ENCODE results near the gene NINJ1.
"Not testable (repeated sequence)": the region's sequence is repeated elsewhere in the genome, so short reads cannot be mapped to it uniquely, and the experiment has no call there.

The NINJ1 gene

DNA sequence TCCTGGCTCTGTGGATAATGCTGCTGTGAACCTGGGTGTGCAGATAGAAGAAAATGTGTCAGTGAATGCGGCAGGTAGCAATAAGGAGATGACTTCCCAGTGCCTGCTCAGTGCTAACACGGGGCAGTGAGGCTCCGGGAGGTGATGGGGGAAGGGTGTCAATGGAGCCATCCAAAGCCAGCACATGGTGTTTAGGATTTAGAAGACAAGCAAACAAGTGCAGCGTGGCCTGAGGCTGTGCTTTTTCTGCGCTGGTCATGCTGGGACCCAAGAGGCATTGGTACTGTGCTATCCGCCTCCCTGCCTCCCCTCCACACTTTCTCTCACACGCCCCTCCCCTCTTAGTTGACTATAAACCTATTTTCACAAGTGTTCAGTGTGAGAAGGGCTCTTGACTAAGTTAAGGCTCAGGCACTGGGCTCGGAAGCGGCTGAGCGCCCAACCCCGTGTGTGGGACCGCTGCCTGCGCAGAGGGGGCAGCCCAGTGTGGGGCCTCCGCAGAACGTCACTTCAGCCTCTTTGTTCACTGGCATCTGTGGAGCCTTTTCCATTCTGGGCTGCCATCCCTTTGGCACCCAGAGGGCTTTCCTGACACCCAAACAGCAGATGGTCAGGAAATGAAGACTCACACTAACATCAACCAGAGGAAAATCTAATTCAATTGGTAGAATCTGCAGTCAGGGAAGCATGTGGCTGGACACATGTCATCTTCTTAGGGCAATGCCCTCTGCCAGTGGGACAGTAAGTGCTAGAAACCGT, 21.8 kb upstream of the NINJ1 start:
- DNase-seq (ENCODE audit: low spot score) = no peak
- TF ChIP-seq, protein P1, sequence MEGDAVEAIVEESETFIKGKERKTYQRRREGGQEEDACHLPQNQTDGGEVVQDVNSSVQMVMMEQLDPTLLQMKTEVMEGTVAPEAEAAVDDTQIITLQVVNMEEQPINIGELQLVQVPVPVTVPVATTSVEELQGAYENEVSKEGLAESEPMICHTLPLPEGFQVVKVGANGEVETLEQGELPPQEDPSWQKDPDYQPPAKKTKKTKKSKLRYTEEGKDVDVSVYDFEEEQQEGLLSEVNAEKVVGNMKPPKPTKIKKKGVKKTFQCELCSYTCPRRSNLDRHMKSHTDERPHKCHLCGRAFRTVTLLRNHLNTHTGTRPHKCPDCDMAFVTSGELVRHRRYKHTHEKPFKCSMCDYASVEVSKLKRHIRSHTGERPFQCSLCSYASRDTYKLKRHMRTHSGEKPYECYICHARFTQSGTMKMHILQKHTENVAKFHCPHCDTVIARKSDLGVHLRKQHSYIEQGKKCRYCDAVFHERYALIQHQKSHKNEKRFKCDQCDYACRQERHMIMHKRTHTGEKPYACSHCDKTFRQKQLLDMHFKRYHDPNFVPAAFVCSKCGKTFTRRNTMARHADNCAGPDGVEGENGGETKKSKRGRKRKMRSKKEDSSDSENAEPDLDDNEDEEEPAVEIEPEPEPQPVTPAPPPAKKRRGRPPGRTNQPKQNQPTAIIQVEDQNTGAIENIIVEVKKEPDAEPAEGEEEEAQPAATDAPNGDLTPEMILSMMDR (IDR thresholded peaks at IDR 0.05; ENCODE audit: extremely low read depth, insufficient read depth, missing control alignments) = no peak
- in situ Hi-C loops (cut with MboI; ENCODE audit: low pct_unique_long_range_greater_than_20kb, low sequenced_read_pairs, unreplicated experiment) = loop anchor here (25.0 kb wide), 1 partner anchor 156 kb away; no protein-coding TSS in a partner anchor

DNA sequence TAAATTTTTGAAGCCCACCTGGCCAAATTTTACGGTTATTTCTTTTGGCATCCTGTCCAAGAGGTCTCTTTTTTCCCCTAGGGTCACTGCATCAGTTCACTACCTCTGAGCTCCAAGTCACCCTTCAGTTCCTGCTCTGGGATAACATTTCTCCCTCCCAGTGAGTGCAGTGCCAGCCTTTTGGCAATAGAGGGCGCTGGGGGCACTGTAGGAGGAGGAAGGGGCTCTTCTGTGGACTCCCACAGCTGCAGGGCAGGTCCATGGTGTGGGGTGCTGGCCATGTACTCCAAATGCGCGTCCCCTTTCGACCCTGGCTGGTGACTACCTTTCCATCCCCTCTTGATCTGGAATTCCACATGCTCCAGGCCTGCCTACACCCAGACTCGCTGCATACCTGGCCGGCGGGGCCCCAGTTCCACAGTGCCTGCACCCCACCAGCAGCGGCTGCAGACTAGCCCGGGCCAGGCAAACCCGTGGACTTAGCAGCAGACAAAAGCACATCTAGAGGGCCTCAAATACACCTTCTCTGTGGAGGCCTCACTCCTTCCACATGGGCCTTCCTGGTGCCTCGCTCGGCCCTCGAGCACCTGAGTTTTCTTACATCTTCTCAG, 20.3 kb upstream of the NINJ1 start:
- DNase-seq (ENCODE audit: low spot score) = peak; percentile 59
- TF ChIP-seq, protein P1 (IDR thresholded peaks at IDR 0.05; ENCODE audit: extremely low read depth, insufficient read depth, missing control alignments) = peak; percentile 65
- in situ Hi-C loops (cut with MboI; ENCODE audit: low pct_unique_long_range_greater_than_20kb, low sequenced_read_pairs, unreplicated experiment) = loop anchor here (25.0 kb wide), 1 partner anchor 158 kb away; no protein-coding TSS in a partner anchor

- DNase-seq (ENCODE audit: low spot score) = no peak
- TF ChIP-seq, protein P1 (IDR thresholded peaks at IDR 0.05; ENCODE audit: extremely low read depth, insufficient read depth, missing control alignments) = no peak
- in situ Hi-C loops (cut with MboI; ENCODE audit: low pct_unique_long_range_greater_than_20kb, low sequenced_read_pairs, unreplicated experiment) = loop anchor here (25.0 kb wide), 1 partner anchor 161 kb away; no protein-coding TSS in a partner anchor
Measured at GRCh38 chr9:93151097-93151784, 17.2 kb upstream of the NINJ1 start.

DNA sequence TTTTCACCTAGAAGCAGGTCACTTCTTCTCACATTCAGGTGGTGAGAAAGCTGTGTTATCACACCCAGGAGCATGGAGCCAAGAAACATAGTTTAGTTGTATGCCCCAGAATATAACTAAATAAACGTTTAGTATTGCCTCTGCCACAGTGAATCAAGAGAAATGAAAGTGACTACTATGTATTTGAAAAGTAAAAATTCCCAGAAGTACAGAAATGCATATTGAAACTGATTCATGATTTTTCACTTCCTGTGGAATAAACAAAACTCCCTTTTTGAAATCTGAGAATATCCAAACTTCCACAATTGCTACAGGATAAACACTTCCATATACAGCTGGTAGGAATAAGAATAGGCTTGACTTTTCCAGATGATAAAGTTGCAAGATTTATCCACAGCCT, 15.3 kb upstream of the NINJ1 start:
- in situ Hi-C loops (cut with MboI; ENCODE audit: low pct_unique_long_range_greater_than_20kb, low sequenced_read_pairs, unreplicated experiment) = no loop called here
- TF ChIP-seq, protein P1 (IDR thresholded peaks at IDR 0.05; ENCODE audit: extremely low read depth, insufficient read depth, missing control alignments) = no peak

DNA sequence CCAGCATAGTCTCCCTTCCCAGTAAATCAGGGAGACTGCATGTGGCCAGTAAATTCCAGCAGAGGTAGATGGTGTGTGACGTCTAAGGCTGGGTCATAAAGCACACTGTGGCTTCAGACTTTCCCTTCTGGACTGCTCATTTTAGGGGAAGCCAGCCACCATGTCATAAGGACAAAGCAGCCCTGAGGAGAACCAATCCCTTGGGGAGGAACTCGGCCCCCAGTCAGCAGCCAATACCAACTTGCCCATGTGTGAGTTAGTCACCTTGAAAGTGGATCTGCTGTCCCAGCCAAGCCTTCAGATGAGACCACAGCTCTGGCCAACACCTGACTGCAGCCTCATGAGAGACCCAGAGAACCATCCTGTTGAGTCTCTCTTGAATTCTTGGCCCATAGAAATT, 14.7 kb upstream of the NINJ1 start:
- TF ChIP-seq, protein P1 (IDR thresholded peaks at IDR 0.05; ENCODE audit: extremely low read depth, insufficient read depth, missing control alignments) = no peak
- no peak for DNase-seq (ENCODE audit: low spot score)
- in situ Hi-C loops (cut with MboI; ENCODE audit: low pct_unique_long_range_greater_than_20kb, low sequenced_read_pairs, unreplicated experiment) = no loop called here

More for the DNA sequence above, 15.3 kb upstream of the NINJ1 start:
- DNase-seq (ENCODE audit: low spot score) = no peak

- in situ Hi-C loops (cut with MboI; ENCODE audit: low pct_unique_long_range_greater_than_20kb, low sequenced_read_pairs, unreplicated experiment) = no loop called here
Measured at GRCh38 chr9:93147632-93148031, 13.6 kb upstream of the NINJ1 start.

GRCh38 chr9:93146696-93147095, 12.6 kb upstream of the NINJ1 start:
- in situ Hi-C loops (cut with MboI; ENCODE audit: low pct_unique_long_range_greater_than_20kb, low sequenced_read_pairs, unreplicated experiment); DNase-seq (ENCODE audit: low spot score): not testable (repeated sequence)

More at GRCh38 chr9:93147632-93148031, 13.6 kb upstream of the NINJ1 start:
- TF ChIP-seq, protein P1 (IDR thresholded peaks at IDR 0.05; ENCODE audit: extremely low read depth, insufficient read depth, missing control alignments) = no peak
- DNase-seq (ENCODE audit: low spot score) = no peak
